GM21576 (cell line): ENCODE data around the gene CSF2.

Source experiments
- ATAC-seq: cut with Tn5 transposase; IDR thresholded peaks from one replicate; pipeline ENCODE4 v1.9.1; 2021; ENCODE audit warnings: mild to moderate bottlenecking, moderate library complexity; ENCODE audit not compliant: unreplicated experiment

CSF2 gene

DNA sequence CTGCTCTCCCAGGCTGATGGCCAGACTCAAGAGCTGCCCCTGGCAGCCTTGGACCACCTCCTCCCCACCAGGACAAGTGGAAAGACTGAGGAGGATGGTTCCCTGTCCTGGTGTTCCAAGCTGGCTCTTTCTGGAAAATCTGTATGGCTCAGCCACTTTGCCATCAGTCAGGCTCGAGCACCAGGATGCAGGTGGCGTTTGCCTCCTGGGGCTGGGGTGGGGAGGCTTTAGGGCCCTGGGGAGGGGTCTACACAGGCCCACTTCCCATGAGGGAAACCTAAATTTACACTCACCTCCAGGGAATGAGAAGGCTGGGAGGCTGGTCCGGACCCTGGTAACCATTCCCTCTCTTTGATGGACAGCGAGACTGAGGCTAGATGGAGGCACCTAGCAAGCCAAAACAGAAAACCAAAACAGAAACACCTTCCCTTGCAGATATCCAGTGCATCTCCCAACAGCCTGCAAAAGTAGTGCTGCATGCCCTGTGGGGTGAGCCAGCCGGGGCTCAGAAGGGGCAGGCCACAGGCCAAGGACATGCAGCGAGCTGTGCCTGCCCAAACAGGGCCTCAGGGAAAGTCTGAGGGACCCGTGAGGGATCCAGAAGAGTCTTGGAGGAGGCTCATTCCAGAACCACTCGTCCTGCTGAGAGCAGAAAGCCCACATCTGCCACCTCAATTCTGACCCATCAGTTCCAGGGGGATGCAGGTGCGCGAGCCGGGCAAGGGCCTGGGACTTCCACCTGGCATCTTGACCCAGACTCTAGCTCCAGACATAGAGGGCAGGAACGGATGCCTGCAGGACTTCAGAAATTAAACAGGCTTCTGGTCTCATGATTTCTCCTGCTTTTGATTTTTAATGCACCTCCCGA is 5.4 kb upstream of the CSF2 start:
- ATAC-seq = no peak

DNA sequence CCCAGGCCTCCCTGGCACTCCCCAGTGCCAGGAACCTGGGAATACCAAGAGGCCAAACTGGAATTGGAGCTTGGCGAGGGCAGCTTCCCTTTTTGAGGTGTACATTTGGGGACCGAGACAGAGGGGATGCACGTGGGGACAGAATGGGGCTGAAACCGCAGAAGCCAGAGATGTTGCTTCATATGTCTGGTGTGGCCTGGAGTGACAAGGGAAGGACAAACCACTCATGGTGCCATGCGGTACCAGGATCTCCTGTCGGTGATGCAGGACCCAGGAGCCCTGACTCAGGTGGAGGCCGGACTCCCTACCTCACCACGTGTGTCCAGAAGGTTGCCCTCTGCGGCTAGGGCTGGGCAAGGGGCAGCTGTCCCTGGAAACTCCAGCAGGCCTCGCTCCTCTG is 4.0 kb upstream of the CSF2 start:
- ATAC-seq = no peak

DNA sequence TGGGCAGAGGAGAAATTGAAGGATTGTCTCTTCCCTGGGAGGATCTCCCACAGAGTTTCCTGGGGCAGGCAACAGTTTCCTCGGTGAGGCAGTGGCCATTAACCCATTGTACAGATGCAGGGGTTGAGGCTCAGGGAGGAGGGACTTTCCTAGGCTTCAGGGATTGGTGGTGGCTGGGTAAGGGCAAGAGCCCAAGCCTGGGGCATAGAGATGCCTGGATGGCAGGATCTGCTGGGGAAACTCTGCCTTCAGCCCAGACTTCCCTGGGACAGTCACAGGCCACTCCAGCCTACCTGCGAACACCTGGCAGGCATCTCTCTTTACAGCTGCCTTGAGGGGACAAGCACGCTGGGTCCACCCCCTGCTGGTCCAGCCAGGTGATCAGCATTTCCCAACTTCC is 3.6 kb upstream of the CSF2 start:
- ATAC-seq = no peak

DNA sequence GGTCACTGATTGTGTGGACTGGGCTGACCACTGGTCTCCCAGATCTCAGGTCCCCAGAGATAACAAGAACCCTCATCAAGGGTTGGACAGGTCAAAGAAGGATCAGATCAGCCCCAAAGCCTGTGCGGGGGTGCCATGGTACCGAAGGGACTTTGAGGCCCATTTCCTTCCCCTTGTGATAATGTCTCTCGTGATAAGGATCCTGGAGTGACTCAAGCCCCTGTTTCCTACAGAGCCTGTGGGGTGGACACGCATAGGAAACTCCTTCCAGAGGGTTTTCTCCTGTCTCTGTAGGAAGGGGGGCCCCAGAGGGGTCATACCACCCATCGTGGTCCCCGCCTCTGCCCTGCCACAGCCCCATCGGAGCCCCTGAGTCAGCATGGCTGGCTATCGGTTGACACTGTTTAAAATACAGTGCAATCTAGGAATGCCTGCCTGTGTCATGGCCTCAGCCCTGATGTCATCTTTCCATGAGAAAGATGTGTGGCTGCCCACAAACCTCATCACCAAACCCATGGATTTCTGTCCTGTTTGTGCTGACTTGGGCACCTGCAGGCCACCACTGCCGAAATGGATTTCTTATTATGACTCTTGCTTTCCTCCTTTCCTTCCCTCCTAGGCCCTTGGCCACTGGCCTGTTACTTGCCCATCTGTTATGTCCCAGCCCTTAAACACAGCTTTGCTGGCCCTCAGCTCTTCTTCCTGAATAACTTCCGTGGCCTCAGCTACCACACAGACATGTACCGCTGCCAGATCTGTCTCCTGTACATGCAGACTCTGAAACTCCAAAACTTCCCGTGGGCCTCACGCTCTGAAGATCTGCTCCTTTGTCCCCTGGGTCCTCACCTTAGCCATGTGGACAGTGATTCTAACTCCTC is 2.9 kb upstream of the CSF2 start:
- ATAC-seq = no peak

DNA sequence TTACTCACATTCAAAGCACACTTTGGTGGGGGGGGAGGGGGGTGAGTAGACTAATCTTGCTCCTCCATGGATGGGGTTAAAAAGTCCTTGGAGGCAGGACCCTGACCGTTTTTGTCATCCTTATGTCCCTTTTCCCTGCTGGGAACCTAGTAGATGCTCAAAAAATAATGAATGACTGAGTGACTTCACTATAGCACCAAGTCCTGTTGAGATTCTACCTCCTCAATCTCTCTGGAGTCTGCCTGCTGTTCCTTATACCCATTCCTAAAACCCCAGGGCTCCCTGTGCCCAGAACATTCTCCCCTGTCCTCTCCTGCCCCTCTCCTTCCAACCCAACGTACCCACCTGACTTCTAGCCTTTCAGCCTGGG is 2.3 kb upstream of the CSF2 start:
- ATAC-seq = no peak

DNA sequence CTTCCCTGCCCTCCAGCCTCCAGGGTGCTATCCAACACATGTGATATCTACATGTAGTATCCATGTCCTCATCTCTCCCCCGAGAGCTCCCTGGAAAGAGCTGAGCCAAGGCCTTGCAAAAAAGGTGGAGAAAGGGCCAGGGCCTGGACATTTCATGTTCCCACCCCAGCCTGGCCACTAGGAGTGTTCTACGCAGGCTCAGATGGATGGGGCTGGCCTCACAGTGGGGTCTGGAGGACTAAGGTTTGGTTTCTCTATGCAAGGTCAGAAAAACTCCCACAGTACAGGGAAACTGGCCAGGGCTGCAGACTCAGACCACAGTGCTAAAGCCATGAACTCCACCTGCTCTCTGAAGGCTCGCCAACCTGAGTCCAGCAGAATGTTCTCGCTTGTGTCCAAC is 1.5 kb upstream of the CSF2 start:
- ATAC-seq = no peak

DNA sequence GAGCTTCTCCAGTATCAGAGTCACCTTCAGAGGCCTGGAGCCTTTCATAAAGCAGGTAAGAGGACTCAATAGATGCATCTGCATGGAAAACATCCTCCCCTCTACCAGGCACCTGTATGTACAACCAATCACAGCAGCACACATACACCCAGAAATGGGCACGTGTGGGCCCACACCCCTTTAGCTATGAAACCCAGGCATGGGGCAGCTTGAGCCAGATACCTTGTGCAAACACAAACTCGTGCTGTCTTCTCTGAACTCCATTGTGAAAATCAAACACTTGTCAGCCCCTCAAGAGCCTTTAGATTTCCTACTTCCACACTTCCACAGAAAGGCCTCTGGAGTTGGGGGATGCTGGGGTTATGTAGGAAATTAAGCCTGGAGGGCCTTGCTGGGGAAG is 1.1 kb upstream of the CSF2 start:
- ATAC-seq = no peak

DNA sequence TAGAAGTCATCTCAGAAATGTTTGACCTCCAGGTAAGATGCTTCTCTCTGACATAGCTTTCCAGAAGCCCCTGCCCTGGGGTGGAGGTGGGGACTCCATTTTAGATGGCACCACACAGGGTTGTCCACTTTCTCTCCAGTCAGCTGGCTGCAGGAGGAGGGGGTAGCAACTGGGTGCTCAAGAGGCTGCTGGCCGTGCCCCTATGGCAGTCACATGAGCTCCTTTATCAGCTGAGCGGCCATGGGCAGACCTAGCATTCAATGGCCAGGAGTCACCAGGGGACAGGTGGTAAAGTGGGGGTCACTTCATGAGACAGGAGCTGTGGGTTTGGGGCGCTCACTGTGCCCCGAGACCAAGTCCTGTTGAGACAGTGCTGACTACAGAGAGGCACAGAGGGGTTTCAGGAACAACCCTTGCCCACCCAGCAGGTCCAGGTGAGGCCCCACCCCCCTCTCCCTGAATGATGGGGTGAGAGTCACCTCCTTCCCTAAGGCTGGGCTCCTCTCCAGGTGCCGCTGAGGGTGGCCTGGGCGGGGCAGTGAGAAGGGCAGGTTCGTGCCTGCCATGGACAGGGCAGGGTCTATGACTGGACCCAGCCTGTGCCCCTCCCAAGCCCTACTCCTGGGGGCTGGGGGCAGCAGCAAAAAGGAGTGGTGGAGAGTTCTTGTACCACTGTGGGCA is 642 bp downstream of the CSF2 start:
- ATAC-seq = no peak

DNA sequence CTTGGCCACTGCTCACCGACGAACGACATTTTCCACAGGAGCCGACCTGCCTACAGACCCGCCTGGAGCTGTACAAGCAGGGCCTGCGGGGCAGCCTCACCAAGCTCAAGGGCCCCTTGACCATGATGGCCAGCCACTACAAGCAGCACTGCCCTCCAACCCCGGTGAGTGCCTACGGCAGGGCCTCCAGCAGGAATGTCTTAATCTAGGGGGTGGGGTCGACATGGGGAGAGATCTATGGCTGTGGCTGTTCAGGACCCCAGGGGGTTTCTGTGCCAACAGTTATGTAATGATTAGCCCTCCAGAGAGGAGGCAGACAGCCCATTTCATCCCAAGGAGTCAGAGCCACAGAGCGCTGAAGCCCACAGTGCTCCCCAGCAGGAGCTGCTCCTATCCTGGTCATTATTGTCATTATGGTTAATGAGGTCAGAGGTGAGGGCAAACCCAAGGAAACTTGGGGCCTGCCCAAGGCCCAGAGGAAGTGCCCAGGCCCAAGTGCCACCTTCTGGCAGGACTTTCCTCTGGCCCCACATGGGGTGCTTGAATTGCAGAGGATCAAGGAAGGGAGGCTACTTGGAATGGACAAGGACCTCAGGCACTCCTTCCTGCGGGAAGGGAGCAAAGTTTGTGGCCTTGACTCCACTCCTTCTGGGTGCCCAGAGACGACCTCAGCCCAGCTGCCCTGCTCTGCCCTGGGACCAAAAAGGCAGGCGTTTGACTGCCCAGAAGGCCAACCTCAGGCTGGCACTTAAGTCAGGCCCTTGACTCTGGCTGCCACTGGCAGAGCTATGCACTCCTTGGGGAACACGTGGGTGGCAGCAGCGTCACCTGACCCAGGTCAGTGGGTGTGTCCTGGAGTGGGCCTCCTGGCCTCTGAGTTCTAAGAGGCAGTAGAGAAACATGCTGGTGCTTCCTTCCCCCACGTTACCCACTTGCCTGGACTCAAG is 1.5 kb downstream of the CSF2 start:
- no peak for ATAC-seq

DNA sequence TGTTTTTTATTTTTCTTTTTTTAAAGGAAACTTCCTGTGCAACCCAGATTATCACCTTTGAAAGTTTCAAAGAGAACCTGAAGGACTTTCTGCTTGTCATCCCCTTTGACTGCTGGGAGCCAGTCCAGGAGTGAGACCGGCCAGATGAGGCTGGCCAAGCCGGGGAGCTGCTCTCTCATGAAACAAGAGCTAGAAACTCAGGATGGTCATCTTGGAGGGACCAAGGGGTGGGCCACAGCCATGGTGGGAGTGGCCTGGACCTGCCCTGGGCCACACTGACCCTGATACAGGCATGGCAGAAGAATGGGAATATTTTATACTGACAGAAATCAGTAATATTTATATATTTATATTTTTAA is 2.1 kb downstream of the CSF2 start:
- no peak for ATAC-seq

DNA sequence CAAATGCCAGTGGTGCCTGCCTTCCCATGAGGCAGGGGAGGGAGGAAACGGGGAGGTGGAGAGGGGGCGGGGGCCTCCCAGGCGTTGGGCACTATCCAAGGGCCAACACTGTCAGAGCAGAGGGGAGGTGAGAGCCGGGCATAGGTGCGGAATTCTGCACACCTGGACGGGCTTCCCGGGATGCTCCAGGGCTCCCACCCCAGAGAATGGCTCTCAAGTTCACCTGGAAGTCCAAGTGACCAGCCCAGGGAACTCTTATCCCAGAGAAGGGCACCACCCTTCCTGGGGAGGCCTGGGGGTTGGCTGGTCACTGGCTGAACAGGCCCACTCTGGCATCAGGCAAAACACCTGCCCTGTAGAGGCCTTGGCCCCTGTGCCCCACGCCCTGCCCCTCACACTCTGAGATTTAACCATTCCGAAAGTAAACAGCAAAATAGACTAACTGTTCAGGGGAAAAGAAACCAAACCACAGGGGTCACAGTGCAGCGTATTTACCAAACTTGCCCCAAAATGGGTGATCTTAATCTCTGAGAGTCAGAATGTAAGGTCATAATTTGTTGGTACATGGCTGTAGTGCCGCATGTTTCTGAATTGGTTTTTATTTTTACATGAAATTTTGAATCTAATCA is 2.7 kb downstream of the CSF2 start:
- no peak for ATAC-seq

DNA sequence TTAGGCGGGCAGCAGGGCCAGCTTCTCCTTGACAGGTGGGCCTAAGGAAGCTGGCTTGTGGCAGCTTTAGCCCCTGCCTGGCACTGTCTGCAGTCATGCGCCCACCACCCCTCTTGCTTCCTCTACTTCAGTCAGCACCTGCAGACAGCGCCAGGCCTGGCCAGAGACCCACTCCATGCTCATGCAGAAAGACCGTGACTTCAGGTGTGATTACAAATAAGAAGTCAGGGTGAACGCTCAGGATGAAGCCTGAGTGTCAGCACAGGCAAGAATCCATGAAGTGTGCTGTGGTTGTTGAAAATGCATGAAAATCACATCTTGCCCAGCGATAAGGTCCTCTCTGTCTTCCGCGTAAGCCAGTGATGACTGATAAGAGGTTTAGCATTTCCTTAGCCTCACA is 3.4 kb downstream of the CSF2 start:
- ATAC-seq = no peak

DNA sequence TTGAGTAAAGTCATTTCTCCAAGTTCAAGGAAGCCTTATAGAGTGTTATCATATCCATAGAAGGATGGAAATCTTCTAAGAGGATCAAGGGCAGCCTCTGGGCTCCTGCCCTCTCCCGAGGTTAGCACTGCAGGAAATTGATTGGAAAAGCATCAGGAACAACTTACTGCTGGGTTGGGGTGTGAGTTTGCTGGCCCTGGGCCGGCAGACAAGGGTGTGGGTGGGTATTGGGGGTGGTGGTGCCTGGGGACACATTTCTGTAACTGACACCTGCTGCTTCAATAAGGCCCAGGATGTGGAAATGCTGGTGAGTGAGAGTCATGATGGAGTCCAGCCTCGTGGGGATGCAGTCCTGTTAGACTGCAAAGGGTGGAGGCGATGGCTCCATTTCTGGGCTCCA is 5.5 kb downstream of the CSF2 start:
- no peak for ATAC-seq

DNA sequence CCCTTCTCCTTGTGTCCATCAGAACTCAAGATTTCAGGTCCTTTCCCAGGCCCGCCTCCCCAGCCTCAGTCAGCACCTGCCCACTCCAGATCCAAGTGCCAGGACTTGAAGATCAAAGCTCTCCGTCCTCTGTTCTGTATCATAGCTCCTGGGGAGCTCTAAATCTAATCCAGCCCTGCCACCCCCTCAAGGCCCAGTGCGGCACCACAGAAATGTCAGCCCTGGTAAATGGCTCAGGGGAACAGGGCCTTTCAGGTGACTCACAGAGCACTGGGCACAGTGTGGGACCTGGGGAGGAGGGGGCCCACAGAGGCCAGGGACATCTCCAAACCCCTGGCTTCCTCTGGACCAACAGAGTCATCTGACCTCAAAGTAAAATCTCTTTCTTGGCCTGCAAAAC is 6.0 kb downstream of the CSF2 start:
- ATAC-seq = no peak

DNA sequence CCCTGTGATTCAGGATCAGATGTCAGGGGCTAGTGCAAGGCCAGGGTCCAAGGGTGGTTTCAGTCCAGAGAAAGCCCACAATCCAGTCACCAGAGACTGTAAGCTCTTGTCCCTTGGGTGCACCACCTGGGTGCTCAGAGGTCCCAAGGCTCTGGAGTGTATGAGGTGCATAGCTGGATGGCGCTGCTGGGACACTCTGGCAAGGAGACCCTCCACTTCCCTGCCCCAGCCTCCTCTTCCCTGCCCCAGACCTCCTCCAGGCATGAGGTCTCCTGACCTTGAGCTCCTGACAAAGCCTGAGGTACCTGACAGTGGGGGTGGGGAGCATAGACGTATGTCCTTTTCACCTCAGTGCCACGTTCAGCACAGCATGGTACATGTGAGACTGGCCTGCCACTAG is 7.0 kb downstream of the CSF2 start:
- no peak for ATAC-seq

DNA sequence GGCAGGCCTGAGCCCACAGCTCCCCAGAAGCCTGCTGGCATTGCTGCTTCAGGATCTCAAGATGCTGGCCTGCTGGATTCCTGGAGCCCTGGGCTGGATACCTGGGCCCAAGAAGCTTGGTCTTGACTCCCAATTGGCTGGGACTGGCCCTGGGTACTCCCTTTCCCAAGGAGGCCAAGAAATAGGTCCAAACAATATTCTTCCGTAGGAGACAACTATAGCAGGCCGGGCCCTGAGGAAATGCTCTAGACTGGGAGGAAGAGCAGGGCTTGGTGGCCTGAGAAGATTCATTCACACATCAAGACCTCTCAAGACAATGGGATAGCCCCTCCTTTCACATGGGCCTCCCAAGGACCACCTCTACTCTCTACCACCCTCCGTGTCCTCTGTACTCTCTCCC is 7.9 kb downstream of the CSF2 start:
- ATAC-seq = no peak

DNA sequence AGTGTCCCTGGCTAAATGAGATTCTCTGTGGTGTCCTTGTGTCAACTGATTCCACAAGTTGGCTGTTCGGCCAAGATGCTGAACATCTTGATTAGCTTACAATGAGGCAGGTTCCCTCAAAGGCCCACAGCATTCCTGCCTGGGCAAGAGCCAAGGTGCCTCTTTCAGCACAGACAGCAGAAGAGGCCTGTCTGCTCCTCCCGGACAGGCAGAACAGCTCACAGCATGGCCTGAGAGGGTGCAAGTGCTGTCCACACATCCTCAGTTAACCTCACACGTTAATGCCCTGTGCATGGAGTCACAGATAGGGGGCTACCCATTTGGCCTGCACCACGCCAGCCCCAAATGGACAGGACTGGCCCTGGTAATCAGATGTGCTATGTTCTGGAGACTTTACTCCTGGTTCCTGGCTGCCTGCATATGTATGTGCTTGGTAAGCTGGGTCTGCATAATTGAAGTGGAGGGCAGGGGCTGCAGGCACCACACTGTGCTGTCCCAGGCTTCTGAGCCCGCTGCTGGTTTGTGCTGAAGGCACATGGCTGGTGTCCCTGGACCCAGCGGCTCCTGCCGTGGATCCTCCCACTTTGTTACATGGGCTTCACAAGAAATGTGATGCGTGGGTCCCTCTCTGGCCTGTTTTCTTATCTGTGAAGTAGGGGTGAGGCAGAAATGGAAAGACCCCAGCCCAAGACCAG is 8.9 kb downstream of the CSF2 start:
- no peak for ATAC-seq

DNA sequence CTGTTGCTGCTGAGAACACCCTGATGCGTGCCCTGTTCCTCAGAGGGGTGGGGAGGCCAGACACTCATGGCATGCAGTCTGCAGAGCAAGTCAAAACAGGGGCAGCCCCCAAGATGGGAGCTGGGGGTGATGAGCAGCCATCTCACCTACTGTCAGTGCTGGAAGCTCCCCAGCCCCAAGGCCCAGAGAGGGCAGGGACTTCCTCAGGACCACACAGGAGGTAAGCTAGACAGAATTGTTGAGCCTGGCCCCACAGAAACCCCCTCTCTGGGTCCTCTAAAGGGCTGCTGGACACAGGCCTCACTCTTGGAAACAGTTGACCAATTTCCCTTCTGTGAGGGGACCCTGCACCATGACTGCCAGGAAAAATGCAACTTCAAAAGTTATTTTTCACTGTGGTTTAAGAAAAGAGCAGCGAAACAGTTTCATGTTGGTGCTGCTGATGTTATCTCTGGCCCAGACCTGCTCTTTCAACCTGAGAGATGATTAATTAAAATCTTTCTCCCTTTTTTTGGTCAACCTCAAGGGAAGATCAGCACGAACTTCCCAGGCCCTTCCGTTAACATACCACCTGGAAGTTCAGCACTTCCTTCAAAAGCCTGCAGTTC is 9.6 kb downstream of the CSF2 start:
- ATAC-seq = no peak

DNA sequence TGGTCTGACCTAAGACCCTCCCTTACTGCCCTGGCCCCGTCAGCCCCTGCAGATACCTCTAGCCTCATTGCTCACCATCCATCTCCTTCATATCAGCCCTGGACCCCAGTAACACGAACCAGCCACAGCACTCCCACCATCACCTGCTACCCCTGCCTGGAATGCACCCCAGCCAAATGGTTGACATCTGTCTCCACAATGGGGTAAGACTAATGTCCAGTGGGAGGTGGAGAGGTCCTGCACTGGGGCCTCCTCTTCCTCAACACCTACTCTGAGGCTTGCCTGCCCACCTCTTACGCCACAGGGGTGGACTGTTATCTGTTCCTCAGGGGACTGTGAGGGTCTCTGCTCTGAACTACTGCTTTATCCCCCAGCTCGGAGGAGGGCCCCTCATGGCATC is 12.1 kb downstream of the CSF2 start:
- ATAC-seq = no peak
